Activated CD4-positive, alpha-beta T cell treated with anti-CD3 and anti-CD28 coated beads, Interleukin-2, amount 50 U/mL, for 24 hours (primary cell): ENCODE measurements around the gene SPAG16.
"Not testable (repeated sequence)": the region's sequence is repeated elsewhere in the genome, so short reads cannot be mapped to it uniquely, and the experiment has no call there.

ENCODE experiments used
- DNase-seq, 2 donors: peaks; one replicate each; pipeline ENCODE4 v3.0.0-alpha.2; 2020; ENCODE audit warnings: low read depth in 1 of 2, low spot score in 1 of 2

SPAG16 gene

DNA sequence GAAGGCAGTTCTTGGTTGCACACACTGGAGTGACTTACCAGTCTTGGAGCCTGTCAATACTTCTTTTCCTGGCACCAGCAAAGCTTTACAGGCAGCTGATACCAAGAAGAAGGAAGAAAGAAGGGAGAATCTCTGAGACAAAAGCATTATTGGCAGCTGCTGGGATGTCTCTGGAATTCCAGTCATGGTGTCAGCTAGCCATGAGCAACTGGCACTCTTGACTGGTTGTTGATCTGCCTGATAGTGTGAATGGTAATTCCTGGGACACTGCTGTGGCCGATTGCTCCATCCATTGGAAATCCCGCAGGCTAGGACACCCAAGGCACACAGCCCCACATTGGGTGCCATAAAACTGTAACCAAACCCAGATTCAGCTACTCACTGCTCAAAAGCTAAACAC lies 17.8 kb upstream of the SPAG16 start:
- DNase-seq = no peak

DNA sequence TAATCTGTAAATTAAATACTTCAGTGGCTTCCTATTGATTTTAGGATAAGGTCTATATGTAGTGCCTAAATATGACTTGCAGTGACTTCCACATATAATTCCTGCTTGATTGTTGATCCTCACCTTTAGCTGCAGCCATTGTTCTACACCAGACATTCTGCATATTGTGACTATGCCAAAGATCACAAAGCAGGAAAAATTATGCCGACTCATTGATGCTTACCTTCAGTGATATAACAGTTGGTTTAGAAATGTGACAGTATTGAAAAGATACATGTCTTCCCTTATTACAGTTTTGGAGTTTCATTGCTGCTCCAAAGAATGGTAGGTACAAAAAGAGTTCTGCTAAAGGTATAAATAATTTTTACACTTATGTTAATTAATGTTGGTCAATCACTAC lies 12.3 kb upstream of the SPAG16 start:
- no peak for DNase-seq

DNA sequence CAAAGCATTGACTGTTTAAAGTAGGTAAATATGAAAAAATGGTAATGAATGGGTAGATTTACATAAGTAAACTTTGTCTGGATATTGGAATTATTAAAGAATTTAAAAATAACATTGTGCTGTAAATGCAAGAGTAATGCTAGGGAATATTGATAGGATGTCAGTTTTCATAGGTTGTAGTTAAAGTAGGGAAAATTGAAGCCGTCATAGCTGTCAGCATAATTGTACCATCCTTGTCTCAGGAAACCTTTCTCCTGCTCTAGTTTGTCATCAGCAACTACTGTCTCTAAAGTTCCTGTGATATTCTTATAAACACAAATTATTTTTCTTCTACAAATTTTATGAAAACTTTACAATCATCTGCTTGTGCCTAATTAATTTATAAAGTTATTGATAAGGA lies 10.1 kb upstream of the SPAG16 start:
- no peak for DNase-seq

DNA sequence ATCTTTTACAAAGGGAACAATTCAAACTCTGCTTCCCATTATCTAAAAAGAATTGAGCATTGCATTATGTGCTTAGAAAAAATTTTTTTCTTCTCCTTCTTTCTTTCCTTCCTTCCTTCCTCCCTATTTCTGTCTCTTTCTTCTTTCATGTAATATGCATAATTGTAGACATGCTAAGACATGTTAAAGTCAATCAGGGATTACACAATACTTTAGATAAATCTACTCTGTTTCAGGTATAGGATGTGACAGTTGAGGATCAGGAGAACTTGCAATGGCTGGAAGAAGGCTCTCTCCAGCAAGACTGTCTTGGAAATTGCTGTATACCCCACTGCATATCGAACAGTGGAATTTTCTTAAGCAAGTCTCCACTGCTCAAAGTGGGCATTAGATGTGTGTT lies 9.0 kb upstream of the SPAG16 start:
- no peak for DNase-seq

DNA sequence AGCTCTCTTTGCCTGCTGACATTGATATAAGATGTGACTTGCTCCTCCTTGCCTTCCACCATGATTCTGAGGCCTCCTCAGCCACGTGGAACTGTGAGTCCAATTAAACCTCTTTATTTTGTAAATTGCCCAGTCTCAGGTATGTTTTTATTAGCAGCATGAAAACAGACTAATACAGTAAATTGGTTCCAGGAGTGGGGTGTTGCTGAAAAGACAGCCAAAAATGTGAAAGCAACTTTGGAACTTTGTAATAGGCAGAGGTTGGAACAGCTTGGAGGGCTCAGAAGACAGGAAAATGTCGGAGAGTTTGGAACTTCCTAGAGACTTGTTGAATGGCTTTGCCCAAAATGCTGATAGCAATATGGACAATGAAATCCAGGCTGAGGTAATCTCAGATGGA lies 7.1 kb upstream of the SPAG16 start:
- DNase-seq = not testable (repeated sequence)

DNA sequence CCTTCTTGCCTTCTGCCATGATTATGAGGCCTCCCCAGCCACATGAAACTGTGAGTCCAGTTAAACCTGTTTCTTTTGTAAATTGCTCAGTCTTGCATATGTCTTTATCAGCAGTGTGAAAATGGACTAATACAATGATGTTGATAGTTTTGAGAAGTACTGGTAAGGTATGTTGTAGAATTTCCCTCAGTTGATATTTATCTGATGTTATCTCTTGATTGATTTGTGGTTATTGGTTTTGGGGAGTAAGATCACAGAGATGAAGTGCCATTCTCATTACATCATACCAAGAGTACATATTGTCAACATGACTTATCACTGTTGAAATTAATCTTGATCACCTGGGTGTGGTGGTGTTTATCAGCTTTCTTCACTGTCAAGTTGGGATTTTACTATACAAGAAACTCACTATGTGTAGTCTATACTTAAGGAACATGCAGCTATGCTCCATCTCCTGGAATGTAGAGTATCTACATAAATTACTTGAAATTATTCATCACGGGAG lies 5.1 kb upstream of the SPAG16 start:
- no peak for DNase-seq

DNA sequence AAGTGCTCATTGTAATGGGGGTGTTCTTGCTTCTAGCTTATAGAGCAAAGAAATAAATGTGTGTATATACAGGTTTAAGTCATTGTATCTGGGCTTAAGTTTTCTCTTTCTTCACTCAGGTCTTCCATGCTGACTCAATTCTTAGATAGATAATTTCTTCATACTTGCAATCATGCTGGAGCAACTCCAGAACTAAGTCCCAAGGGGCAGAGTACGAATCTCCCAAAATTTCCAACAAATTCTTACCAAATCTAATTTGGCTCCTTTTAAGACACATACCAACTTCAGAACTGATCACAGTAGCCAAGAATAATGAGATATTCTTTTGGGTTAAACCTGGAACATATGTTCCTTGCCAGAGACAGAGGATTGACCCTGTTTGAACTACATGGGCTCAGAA lies 4.3 kb upstream of the SPAG16 start:
- no peak for DNase-seq

DNA sequence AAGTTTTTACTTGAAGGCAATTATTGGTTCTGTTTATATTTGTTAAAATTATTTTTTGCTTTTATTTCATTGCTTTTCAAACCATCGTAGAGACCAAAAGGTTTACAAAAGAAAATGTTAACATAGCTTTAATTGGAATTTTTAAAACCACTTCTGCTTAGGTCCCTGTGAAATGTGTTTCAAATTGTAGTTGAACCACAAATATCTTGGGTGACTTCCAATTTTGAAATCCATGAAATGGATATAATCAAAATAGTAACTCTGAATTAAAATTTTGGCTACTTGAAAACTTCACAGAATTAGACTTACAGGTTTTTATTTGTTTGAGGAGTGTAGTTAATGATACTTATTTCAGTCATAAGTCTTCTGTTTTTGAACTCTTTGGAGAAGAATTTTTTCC lies 3.1 kb upstream of the SPAG16 start:
- no peak for DNase-seq

DNA sequence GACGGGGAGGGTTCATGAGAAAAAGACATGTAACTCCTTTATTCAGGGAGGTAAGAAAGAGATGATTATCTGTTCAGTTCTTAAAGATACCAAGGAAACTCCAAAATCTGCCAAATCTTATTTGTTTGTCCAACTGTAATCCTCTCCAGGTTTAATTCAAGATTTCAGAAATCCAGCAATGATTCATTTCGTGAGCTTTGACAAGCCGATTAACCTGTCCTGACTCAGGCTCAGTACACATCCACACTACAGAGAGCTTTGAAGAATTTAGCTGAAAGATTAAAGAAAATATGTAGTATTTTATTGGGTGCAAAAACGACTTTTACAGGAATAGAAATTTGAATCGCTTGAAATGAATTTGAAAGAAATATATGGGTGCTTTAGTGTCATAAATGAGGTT lies 1.1 kb downstream of the SPAG16 start:
- DNase-seq = no peak

DNA sequence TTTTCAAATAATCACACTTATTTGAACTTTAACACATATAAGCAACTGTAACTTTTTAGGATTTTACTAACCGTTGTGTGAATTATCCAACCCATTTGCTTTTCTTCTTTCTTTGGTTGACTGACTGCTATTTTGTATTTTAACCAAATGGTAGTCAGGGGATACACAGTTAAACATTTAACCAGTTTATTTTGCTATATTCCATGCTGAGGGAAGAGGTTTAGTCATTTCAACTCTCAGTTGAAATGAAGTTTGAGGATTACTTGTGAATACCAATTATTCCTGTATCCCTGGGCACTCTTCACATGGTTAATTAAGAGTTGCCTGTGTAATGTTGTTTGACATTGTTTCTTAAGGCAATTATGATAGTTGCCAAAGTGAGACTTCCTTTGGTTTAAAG lies 1.9 kb downstream of the SPAG16 start:
- DNase-seq = no peak

DNA sequence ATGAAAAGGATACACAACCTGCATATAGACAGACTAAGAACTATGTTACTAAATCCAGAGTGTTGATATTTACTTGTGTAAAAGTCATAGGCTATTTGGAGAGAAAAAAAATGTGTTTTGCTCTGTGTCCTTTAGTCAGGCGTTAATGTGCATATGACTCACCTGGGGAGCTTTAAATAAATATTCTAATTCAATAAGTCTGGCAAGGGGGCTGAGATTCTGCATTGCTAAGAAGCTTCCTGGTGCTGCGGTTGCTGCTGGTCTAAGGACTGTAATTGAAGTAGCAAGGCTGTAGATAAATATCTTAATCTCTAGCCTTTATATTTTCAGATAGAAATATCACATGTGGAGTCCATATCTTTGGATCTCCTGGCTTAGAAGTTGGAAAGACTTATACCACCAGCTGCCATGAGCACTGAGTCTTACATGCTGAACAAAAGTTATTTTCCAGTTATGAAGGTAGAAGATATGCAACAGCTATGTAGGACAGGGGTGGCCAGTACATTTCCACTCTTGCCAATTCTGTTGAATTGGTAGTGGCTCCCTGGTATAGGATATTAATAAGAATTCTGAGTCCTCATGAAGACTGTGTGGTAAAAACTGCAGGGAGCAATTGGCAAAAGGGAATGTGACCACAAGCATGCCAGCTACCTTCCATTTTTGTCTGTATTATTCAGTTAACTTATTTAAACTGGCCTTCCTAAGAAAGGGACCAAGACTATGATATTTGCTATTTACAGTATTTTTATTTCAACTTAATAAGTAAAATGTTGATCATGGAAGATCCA lies 4.8 kb downstream of the SPAG16 start:
- DNase-seq = no peak

DNA sequence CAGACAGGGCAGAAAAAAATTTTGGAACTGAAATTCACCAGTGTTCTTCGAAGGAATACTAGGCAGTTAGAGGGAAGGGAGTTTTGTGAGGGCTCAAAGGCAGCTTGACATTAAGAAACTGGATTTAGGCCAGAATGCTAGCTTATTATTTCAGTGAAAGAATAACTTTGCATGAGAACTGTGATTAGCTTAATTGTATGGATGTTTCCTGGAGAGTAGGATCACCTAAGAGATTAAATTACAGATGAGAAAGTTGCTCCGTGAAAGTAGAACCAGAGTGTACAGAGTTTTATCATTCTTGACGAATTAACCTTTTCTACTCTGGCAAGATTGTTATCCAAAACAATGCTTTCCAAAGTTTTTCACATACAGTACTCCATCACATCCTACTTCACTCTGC lies 6.2 kb downstream of the SPAG16 start:
- DNase-seq = no peak

DNA sequence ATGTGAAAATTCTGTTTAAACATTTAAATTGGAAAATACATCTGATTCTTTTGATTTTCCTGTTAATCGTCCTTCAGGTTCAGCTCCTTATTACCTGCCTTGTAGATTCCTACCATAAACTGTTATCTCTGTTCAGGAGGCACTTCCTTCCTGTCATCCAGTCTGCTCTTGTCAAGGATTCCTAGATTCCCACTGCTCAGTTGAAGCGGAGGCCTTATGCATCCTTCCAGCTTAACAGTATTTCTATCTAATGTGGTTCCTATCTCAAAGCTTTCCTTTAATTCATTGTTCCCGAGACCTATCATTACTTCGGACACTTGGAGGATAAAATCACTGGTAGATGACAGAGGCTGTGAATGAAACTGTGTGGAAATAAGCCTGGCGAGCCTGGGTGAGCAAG lies 12.0 kb downstream of the SPAG16 start:
- no peak for DNase-seq

DNA sequence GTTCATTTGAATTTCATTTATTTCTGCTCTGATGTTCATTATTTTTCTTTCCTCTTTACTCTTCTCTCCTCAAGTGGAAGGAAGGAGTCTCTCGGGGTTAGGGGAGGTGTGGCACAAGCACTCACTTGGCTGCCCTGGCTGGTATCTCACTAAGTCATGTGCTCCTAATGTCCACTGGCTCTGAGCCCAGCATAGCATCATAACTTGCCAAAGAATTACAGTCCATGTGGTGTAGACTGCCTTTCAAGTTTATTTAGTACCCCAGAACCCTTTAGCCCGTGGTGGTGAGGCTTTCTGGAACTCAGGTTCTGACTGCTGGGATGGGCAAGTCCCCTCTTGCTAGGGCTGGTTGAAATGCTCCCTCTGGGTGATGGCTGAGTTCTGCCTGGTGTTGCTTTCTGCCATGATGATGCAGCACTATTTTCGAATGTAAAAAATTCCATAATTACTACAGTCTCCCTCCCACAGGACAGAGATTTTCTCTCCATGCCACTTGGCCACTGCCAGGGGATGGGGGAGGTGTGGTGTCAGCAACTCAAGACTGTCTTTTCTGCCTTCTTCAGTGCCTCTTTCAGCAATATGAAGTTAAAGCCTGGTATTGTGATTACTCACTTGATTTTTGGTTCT lies 22.2 kb downstream of the SPAG16 start:
- DNase-seq = no peak

DNA sequence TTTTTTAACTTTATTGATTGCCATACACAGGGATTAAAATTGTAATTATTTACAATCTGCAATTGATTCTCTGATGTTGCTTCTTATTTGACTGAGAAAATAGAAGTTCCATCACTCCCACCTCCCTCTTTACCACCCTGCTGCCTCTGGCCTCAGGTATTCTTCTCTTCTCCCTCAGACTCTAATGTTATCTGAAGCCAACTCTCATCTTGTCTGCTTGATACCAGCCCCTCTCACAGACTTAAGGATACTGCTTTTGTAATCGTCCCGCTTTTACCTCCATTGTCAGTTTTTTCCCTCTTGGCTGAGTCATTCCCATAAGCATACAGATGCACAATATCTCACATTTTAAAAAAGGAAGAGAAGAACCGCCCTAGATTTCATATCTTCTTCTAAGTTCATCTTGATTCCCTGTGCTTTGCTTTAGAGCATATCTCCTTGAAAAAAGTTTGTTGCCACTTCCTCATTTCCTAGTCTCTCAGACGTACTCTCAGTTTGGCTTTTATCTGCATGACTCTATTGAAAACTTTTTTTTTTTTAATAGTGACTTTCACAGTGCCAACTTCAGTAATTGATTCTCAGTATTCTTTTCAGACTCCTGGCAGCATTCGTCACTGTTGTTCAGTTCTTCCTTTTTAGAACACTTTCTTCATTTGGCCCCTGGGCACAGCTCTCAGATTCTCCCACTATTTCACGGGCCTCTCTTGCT lies 31.1 kb downstream of the SPAG16 start:
- DNase-seq = no peak

DNA sequence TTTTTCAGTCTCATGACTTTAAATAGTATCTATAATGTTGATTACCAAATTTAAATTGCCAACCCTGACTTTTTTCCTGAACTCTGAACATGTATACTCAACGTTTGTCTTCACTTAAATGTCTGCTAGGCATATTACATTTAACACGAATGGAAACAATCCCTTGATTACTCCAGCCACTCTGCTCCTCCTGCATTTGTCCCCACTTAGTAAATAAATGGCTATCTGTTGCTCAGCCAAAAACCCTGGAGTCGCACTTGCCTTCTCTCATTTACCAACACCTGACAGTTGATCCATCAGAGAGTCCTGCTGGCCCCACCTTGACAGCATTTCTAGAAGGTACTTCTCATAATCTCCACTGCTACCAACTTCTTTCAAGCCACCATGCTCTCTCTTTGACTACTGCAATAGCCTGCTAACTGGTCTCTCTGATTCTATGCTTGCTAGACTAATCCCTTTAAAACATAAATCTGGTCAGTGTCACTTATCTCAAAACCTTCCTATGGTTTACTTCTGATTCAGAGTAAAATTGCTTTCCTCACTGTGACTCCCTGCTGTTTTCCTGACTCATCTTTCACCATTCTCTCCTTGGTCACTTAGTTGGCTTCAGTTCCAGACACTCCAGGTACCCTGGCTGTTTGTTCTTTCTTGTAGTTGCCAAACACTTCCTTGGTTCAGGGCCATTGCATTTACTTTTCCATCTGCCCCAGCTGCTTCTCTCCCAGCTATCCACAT lies 31.9 kb downstream of the SPAG16 start:
- no peak for DNase-seq

DNA sequence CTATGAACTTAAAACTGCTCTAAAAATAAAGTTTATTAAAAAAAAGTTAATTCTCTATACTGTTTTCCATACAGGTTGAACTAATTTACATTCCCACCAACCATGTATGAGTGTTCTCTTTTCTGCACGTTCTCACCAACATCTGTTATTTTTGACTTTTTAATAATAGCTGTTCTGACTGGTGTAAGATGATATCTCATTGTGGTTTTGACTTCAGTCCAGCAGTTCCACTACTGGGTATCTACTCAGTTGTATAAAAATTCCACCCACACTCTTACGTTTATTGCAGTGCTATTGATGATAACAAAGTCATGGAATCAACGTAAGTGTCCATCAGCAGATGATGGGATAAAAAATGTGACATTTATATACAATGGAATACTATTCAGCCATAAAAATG lies 33.7 kb downstream of the SPAG16 start:
- no peak for DNase-seq

DNA sequence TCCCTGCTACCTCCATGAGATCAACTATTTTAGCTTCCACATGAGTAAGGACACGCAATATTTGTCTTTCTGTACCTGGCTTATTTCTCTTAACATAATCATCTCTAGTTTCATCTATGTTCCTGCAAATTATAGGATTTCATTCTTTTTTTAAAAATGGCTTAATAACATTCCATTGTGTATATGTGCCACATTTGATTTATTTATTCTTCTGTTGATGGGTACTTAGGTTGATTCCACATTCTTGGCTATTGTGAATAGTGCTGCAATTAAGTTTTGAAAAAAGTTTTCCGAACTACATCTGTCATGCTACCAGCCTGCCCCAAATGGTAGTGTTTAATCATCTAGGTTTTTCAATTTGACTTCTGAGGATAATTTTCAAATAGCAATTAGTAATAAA lies 36.3 kb downstream of the SPAG16 start:
- no peak for DNase-seq

DNA sequence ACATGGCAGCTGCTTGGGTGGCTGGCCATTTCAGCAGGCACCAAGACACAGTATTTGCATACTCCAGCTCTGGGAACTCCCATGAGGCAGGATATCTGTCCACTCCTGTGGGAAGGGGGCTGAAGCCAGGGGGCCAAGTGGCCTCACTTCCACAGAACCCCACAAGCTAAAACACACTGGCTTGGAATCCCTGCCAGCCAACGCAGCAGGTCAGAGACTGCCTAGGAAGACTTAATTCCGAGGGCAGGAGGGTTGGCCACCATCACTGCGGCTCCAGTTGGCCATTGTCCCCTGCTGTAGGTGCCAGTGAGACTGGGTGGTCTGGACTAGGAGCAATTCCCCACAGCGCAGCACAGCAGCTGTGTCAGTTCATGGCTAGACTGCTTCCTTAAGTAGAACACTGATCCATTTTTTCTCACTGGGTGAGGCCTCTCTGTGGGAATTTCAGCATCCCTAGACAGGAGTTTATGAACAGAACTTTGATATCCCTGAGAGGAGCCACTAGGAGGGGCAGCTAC lies 52.0 kb downstream of the SPAG16 start:
- no peak for DNase-seq

DNA sequence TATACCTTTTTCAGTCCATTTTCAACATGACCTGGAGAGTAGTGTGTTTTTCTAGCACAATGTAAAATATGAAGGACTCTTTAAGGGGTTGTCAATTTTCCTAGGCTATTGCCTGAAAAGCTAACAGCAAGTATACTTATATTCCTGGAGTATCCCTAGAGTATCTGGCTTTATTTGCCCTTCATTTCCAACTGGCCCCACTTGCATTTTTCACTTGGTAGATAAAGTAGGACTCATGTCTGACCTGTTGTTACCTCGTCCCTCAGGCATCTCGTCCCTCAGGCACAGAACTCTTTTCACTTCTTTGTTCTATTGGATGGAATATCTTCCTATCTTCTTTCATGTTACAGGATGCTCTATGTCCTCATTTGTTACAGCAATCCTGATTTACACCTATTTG lies 69.2 kb downstream of the SPAG16 start:
- DNase-seq = no peak

DNA sequence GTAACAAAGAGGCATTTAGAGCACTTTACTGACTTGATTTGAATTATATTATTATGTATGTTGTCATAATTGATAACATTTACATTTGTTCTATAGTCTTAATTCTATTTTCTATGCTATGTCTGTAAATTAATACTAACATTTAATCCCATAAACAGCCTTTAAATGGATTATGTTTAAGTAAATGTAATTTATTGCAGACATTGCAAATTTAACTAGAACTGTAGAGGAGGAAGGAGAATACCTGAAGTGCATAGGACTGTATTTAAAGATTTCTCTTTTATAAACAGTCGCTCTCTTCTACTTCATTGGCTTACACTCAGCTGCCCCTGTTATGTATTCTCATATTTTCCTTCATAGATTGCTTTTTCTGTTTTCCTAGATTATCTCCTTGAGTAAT lies 92.4 kb downstream of the SPAG16 start:
- no peak for DNase-seq
